NCI-H510A treated with DMSO at 0.1 percent for 48 hours (cell line): ENCODE data around the gene PKN1.

Source experiments
- DNase-seq: peaks from one replicate; lab custom pipeline; 2025; lab: John Stamatoyannopoulos, UW

Gene PKN1

GRCh38 chr19:14515501-14516047 lies 82.5 kb downstream of the PKN1 start:
- DNase-seq: no peak

GRCh38 chr19:14516048-14516534 lies 83.0 kb downstream of the PKN1 start:
- no peak for DNase-seq

DNA sequence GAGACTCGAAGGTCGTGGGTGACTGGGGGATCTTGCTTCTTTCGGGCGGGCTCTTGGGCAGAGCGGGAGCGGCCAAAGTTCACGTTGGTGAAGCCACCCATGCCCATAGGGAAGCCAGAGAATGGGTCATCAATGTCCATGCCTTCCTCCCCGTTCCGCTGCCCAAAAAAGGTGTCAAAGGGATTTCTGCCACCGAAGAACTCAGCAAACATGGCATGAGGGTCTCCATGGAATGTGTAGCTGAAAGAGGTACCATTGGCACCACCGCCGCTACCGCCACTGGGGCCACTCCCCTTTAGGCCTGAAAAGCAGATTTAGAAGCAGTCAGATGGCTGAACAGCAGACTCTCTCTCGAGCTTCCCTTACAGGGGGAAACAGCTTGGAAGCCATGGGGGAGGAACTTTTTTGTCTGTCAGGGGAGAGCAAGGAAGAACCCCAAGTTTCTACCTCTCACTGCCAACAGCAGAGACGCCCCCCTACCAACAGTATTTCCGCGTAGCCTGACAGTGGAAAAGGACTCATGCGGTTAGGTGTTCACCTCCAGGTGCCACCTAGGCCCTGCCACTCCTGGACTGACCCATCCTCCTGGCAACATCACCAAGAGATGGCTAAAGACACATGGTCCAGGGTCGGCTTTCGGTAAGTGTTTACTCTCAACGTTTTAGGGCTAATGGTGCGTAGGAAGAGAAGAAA lies 83.8 kb downstream of the PKN1 start:
- no peak for DNase-seq

DNA sequence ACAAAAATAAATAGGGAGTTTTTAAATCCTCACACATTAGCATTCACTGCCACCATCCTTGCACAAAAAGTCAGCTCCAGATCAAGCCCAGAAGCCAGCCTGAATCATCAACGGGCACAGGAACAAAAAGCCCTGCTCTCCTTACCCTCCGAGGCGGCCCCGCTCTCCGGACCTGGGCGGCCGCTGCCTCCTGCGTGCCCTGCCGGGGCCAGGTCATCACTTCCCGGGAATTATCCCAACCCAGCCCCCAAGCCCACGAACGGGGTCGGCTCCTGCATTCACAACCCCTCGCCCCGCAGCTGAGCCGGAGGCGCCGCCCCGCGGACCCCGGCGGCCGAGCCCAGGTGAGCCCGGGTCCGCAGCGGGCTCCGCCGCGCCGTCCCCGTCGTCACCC lies 84.3 kb downstream of the PKN1 start:
- no peak for DNase-seq

DNA sequence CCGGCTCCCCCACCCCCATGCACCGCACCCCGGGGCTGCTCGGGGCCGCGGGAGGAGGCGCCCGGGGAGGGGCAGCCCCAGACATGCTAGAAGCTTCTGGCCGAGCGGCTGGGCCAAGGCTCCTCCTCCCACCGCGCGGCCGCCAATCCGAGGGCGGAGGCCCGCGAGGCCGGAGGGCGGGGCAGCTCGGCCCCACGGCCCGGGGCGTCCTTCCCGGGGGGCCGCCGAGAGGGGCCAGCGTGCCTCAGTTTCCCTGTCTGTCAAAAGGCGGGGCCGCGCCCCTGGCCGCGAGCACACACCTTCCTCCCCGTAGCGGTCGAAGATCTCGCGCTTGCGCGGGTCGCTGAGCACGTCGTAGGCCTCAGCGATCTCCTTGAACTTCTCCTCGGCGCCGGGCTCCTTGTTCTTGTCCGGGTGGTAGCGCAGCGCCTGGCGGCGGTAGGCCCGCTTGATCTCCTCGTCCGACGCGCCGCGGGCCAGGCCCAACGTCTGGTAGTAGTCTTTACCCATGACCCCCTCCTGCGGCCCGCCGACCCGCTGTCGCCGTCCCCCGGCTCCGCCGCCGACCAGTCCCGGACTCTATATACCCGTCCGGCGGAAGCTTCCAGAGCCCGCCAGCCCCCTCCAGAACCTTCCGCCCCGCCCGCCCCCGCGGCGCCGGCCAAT lies 84.9 kb downstream of the PKN1 start, which contains the start of gene DNAJB1:
DNAJB1 (minus strand) TSS at position 558 of the 666 bp plus-strand sequence; CDS start at position 510, 48 bp downstream.
- peak; percentile 52 for DNase-seq

DNA sequence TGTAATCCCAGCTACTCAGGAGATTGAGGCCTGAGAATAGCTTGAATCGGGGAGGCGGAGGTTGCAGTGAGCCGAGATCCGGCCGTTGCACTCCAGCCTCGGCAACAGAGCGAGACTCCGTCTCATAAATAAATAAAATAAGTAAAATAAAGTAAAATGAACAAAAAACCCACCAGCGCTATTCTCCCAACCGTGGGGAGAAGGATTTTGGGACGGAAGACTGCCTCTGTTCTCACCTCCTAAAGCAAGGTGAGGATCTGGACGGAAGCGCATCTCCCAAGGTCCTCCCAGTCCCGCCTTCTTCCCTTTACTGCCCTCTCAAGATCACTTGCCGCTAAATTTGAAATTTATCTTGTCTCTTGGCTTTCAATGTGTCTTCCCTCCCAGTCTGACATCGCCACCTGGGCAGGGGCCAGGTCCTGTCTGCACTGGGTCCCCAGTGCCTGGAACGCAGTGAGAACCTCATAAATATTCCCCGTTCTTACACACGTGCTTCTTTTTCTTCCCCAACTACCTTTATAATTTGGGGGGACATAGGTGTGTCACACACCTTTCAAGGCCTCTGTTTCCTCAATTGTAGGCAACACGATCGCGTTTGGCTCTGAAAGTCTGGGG lies 86.2 kb downstream of the PKN1 start:
- DNase-seq: no peak

GRCh38 chr19:14519860-14520407 lies 86.8 kb downstream of the PKN1 start:
- DNase-seq: no peak

DNA sequence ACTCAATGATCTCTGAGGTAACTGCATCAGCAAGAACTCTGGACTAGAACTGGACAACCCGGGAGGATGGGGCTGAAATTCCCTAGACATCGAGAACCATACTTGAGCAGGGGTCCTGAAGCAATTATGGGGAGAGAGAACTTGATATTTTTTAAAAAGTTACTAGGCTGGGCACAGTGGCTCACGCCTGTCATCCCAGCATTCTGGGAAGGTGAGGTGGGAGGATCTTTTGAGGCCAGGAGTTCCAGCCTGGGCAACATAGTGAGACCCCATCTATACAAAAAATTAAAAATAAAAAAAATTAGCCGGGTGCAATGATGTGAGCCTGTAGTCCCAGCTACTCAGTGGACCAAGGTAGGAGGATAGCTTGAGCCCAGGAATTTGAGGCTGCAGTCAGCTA lies 87.4 kb downstream of the PKN1 start:
- no peak for DNase-seq
